Left ventricle myocardium superior (tissue), 1 donor: ENCODE data around the gene GSAP. TPM values are rescaled to one million over a fixed set of nuclear protein-coding genes. Genes with fewer than 3 reads are reported as not detected.

Experiments
- ATAC-seq: fragments of 200-7000 bp; cut with Tn5 transposase; one replicate; pipeline ENCODE4 v1.9.1; 2020; ENCODE audit warnings: mild to moderate bottlenecking, moderate library complexity
- DNase-seq: peaks from one replicate; pipeline ENCODE4 v3.0.0-alpha.2; 2020
- intact Hi-C: fragments of 100-400 bp; cut with micrococcal nuclease; formaldehyde crosslinking; loops from one replicate; pipeline ENCODE4 v1.11.0; 2022
- total RNA-seq: library from RNA; stranded (reverse); fragmentation: NEBNext Ultra II Directional; extraction: Animal tissue kit (Norgen Biotek cat#: 25700); gene quantifications from one replicate; pipeline ENCODE4 v1.2.1, GENCODE V29; 2021
- donor health status: DM: no; HTN: yes; CAD: no; lungs with severe emphysema.

The GSAP gene
- total RNA-seq, 1 donor from 2014 or later: 7.8 TPM

GRCh38 chr7:77416621-77417371 lies 647 bp upstream of the GSAP start:
- intact Hi-C loops: no loop called here
- DNase-seq (no peak), ATAC-seq (peak; percentile 45)

DNA sequence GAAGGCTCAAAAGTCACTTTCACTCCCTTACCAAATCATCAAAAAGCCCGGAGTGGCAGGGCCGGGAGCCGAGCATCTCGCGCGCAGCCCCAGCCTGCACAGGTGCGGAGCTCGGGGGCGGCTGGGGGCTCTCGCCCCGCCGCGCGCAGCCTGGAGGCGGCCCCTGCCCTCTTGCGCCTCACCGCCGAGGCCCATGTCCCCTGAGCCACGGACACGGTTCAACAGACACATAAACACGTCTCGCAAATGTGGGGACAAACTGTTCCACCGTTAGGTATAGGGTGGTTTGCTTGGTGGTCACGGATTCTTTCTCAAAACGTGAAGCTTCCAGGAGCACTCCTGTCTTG lies 700 bp downstream of the GSAP start:
- peak; percentile 44 for DNase-seq
- intact Hi-C loops: no loop called here
- peak; percentile 54 for ATAC-seq

GRCh38 chr7:77413861-77414424 lies 2.2 kb downstream of the GSAP start:
- ATAC-seq (no peak), DNase-seq (no peak)
- intact Hi-C loops: no loop called here

- ATAC-seq (no peak), DNase-seq (no peak)
- intact Hi-C loops: no loop called here
Observed at GRCh38 chr7:77413128-77413527, 3.0 kb downstream of the GSAP start.

DNA sequence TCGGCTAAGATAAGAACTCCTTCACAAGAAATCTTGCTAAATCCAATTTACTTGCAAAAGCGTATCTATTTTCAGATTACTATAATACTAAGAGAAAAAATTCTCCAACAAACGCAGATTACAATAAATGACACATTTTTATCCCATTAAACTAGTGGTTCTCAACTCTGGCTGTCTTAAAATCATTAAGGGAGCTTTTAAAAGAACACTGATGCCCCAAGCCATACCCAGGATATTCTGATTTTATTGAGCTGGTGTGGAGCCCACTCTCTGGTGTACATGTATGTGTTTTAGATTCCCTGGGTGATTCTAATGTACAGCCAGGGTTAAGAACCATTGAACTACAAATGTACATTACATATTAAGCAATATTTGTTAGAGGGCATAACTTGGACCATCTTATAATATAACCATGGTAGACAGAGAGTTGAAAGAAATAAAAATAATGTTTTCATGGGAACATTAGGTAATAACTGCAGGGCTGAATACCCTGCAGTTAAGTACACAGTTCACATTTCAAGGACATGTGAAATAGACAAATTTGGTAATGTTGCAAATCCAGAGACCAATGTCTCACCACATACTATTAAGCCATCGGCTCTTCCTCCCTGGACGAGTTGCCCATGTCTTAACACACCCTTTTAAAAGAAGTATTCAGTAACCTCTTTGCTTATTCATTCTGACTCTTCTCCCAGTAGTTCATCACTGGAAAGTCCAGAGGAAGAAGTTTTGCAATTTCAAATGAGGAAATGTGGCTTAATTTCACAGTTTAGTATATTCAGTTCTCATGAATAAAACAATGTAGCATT lies 6.2 kb downstream of the GSAP start:
- intact Hi-C loops: loop anchor here (2.0 kb wide), 1 partner anchor 31 kb away; no protein-coding TSS in a partner anchor
- ATAC-seq (peak; percentile 61), DNase-seq (no peak)

- ATAC-seq (no peak), DNase-seq (no peak)
- intact Hi-C loops: loop anchor here (2.0 kb wide), 1 partner anchor 32 kb away; no protein-coding TSS in a partner anchor
Observed at GRCh38 chr7:77409005-77409738, 7.0 kb downstream of the GSAP start.

GRCh38 chr7:77407906-77408305 lies 8.2 kb downstream of the GSAP start:
- no peak for DNase-seq
- ATAC-seq: no peak
- intact Hi-C loops: loop anchor here (2.0 kb wide), 1 partner anchor 33 kb away; no protein-coding TSS in a partner anchor

GRCh38 chr7:77406421-77406820 lies 9.7 kb downstream of the GSAP start:
- no peak for DNase-seq
- ATAC-seq: no peak
- intact Hi-C loops: no loop called here

DNA sequence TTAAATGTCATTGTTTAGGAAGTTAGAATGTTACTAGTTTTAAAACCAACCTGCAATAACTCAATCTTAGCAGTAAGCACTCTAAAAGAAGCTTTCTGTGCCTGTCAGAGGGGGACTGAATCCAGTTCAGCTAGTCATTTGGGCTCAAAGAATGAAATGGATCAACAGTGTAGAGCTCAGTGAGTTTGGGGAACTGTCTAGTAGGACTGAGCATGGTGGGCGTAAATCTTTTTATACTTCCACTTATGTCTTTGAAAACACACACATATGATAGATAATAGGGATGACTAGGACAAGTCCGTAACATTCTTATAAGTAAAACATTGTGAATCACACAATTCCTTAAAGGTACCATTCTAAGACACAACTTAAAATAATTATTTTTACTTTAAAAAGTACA lies 11.5 kb downstream of the GSAP start:
- no peak for ATAC-seq
- intact Hi-C loops: no loop called here
- no peak for DNase-seq

DNA sequence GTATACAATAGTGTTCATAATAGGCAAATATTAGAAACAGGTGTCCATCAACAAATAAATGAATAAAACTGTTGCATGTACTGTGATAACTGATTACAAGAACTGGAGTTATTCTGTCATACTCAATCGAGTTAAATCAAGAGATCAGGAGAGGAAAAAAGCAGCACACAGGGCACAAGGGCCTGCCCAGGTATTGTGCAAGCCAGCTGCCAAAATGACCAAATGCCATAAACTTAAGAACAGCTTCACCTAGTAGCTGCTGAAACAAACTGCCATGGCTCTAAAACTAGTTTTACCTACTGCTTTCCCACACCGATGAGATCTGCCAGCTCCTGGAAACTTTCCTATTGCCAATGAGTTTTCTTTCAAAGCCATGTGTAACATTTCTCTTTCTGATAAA lies 12.2 kb downstream of the GSAP start:
- no peak for ATAC-seq
- intact Hi-C loops: no loop called here
- no peak for DNase-seq

DNA sequence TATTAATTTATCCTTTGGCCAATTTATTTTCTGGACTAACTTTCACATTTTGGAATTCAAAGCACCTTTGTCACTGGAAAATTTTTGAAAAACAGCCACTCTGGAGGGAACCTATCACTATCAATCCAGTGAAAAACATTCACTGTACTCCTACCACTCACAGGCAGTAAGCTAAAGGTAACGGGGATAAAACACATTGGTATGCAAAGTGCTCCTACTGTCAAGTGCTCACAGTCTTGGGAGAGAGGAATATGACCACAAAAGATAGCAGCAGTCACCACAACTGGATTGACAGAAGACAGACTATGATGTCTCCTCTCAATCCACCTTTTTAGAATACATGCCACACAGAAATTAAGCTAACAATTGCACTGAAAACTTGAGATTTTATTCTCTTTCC lies 13.3 kb downstream of the GSAP start:
- intact Hi-C loops: no loop called here
- DNase-seq (no peak), ATAC-seq (no peak)

DNA sequence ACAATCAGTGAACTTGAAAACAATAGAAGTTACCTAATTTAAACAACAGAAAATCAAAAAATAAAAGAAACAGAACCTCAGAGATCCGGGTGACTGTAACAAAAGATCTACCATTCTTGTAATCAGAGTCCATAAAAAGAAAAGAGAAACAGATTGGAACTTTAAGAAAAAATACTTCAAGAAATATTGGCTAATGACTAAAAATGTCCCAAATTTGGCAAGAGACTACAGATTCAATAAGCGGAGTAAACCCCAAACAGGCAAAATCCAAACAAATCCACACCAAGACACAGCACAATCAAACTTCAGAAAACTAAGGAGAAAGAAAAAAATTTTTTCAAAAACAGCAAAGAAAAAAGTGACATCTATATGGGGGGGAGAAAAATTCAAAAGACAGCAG lies 15.1 kb downstream of the GSAP start:
- no peak for ATAC-seq
- intact Hi-C loops: no loop called here
- DNase-seq: no peak

- no peak for DNase-seq
- intact Hi-C loops: no loop called here
- ATAC-seq: peak; percentile 22
Observed at GRCh38 chr7:77399816-77400215, 16.3 kb downstream of the GSAP start.

GRCh38 chr7:77396894-77397547 lies 19.1 kb downstream of the GSAP start:
- intact Hi-C loops: no loop called here
- ATAC-seq (no peak), DNase-seq (no peak)

GRCh38 chr7:77395626-77396025 lies 20.5 kb downstream of the GSAP start:
- intact Hi-C loops: no loop called here
- DNase-seq (no peak), ATAC-seq (no peak)

GRCh38 chr7:77393954-77394353 lies 22.2 kb downstream of the GSAP start:
- DNase-seq (no peak), ATAC-seq (no peak)
- intact Hi-C loops: no loop called here

- intact Hi-C loops: no loop called here
- no peak for DNase-seq
Observed at GRCh38 chr7:77393261-77393660, 22.9 kb downstream of the GSAP start.

DNA sequence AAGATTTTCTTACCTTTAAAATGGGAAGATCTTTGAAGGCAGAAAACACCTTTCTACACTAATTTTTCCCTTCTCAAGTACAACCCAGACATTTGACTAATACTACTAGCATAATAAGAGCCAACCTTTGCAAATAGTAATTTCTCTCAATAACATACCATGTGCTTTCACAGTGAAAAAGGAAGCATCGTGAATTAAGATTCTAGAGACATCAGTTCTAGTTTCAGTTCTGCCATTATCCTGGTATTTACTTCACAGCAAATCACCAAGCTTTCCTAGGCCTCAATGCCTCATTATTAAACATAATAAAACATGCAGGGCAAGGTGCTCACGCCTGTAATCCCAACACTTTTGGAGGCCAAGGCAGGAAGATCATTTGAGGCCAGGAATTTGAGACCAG lies 24.9 kb downstream of the GSAP start:
- DNase-seq (no peak), ATAC-seq (no peak)
- intact Hi-C loops: no loop called here

More at GRCh38 chr7:77393261-77393660, 22.9 kb downstream of the GSAP start:
- ATAC-seq: no peak

DNA sequence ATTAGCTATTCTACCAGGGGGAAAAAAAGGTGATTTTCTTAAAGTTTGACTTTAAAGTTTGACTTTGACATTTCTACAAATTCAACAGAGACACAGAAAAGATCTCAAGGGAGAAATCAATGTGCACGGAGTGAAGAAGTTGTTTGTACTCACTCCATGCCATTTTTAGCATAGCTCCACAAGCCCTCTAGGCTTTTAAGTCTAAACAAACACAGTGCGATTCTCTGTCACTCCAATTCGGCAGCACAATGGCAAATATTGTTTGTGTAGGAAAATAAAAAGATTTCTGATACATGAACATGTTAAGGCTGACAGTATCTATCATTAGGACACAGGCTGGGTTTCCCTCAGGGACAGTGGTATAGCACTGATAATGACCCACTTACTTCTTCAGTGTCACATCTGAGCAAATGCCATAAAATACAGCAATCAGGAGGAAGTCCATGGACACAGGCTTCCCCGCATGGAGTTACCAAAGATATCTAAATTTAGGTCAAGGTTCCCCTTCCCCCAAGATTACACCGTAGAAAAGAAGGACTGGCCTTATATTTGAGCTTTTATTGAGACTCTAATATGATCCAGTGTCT lies 28.0 kb downstream of the GSAP start:
- no peak for DNase-seq
- intact Hi-C loops: no loop called here
- ATAC-seq: peak; percentile 22
